Measurements from ENCODE around the gene DNAH17.

DNA sequence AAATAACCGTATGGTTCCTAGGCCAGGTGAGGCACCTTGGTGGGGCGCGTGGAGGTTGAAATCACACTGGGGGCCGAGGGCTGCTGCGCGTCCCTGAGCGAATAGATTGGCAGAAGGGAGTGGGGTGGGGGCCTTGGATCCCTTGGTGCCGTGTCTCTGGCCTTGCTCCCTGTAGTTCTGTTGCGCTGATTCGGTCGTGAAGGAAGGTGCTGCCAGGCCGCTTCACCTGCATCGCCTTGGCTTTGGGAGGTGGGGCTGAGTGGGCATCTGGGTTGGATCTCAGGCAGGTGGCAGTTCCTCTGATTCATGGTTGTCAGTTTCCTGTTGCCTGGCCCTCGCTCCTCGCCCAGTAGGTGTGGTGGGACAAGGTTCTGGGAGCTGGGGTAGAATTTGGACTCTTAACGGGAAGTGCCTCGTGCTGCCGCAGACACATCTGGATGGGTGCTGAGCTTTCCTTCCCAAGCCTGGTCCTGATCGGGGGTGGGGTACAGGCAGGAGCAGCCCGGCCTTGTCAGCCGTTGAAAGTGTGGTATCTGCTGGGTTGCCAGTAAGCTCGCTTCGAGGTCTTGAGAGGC lies 168.6 kb downstream of the DNAH17 start:
- TF ChIP-seq, protein P1, sequence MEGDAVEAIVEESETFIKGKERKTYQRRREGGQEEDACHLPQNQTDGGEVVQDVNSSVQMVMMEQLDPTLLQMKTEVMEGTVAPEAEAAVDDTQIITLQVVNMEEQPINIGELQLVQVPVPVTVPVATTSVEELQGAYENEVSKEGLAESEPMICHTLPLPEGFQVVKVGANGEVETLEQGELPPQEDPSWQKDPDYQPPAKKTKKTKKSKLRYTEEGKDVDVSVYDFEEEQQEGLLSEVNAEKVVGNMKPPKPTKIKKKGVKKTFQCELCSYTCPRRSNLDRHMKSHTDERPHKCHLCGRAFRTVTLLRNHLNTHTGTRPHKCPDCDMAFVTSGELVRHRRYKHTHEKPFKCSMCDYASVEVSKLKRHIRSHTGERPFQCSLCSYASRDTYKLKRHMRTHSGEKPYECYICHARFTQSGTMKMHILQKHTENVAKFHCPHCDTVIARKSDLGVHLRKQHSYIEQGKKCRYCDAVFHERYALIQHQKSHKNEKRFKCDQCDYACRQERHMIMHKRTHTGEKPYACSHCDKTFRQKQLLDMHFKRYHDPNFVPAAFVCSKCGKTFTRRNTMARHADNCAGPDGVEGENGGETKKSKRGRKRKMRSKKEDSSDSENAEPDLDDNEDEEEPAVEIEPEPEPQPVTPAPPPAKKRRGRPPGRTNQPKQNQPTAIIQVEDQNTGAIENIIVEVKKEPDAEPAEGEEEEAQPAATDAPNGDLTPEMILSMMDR (IDR thresholded peaks at IDR 0.05): no peak
- TF ChIP-seq EZH2 (IDR thresholded peaks at IDR 0.05) (no peak), EZH2phosphoT487 (IDR thresholded peaks at IDR 0.05) (no peak)
